IMR-90 (cell line): Measurements from ENCODE around the gene RPP25. TPM values are rescaled to one million over a fixed set of nuclear protein-coding genes. Genes with fewer than 3 reads are reported as not detected.

ENCODE experiments used
- ATAC-seq: fragments of 200-7000 bp; cut with Tn5 transposase; 2 replicates; pipeline ENCODE4 v1.9.1; 2020; ENCODE audit warnings: low read depth, mild to moderate bottlenecking, moderate library complexity
- BruUV-seq: library from RNA; stranded (reverse); fragments of 400-500 nt; replicated peaks from 2 replicates; lab custom pipeline; 2021; lab: Mats Ljungman, UMichigan
- CTCF ChIA-PET: fragments of 300-600 bp; formaldehyde crosslinking; extraction: SDS; loops from one replicate; lab custom pipeline; 2021; ENCODE audit warnings: antibody characterized with exemption; lab: Yijun Ruan, JAX
- POLR2A ChIA-PET: fragments of 300-600 bp; sonication (Branson Sonifier 250); formaldehyde crosslinking; loops from one replicate; lab custom pipeline; 2022; ENCODE audit warnings: antibody characterized with exemption; ENCODE audit not compliant: unreplicated experiment; lab: Charles Lee
- DNase-seq: peaks from one replicate; pipeline ENCODE4 v3.0.0; 2013
- H2AFZ ChIP-seq: replicated peaks from 2 replicates; pipeline ENCODE3; 2013; ENCODE audit warnings: low read length, mild to moderate bottlenecking; ENCODE audit not compliant: poor library complexity
- H2AK5ac ChIP-seq: 2 replicates; pipeline ENCODE4 v1.6.1; 2013; ENCODE audit warnings: low read depth, low read length, inconsistent platforms
- H2AK9ac ChIP-seq: replicated peaks from 2 replicates; pipeline ENCODE3; 2013; ENCODE audit warnings: mild to moderate bottlenecking, low read depth, low read length, moderate library complexity; ENCODE audit not compliant: poor library complexity
- H2BK120ac ChIP-seq: 2 replicates; pipeline ENCODE4 v1.6.1; 2013; ENCODE audit warnings: low read depth, low read length, inconsistent platforms
- H2BK15ac ChIP-seq: 3 replicates; pipeline ENCODE4 v1.6.1; 2013; ENCODE audit warnings: low read depth, low read length, inconsistent platforms
- H2BK20ac ChIP-seq: 2 replicates; pipeline ENCODE4 v1.6.1; 2013; ENCODE audit warnings: low read depth, mild to moderate bottlenecking, inconsistent platforms, low read length, moderate library complexity
- H2BK5ac ChIP-seq: 2 replicates; pipeline ENCODE4 v1.6.1; 2013; ENCODE audit warnings: mild to moderate bottlenecking, low read depth, low read length, inconsistent platforms; ENCODE audit not compliant: poor library complexity, severe bottlenecking
- H3K14ac ChIP-seq: replicated peaks from 2 replicates; pipeline ENCODE4 v1.6.1; 2013; ENCODE audit warnings: low read depth, low read length, inconsistent platforms
- H3K18ac ChIP-seq: 2 replicates; pipeline ENCODE4 v1.6.1; 2013; ENCODE audit warnings: low read depth, low read length, control low read depth
- H3K23ac ChIP-seq: 2 replicates; pipeline ENCODE4 v1.6.1; 2013; ENCODE audit warnings: low read depth, low read length, inconsistent platforms
- H3K27ac ChIP-seq: 2 replicates; pipeline ENCODE4 v1.5.1; 2013; ENCODE audit warnings: mild to moderate bottlenecking, control low read depth, low read length; ENCODE audit not compliant: insufficient read depth
- H3K27me3 ChIP-seq: 2 replicates; pipeline ENCODE4 v1.6.1; 2013; ENCODE audit warnings: low read length; ENCODE audit not compliant: control insufficient read depth, insufficient read depth
- H3K36me3 ChIP-seq: 2 replicates; pipeline ENCODE4 v1.6.1; 2013; ENCODE audit warnings: low read length, mixed read lengths; ENCODE audit not compliant: control insufficient read depth, insufficient read depth
- H3K4ac ChIP-seq: 2 replicates; pipeline ENCODE4 v1.6.1; 2013; ENCODE audit warnings: low read depth, low read length, inconsistent platforms
- H3K4me1 ChIP-seq: 2 replicates; pipeline ENCODE4 v1.6.1; 2013; ENCODE audit warnings: low read length, mixed read lengths; ENCODE audit not compliant: control insufficient read depth, insufficient read depth
- H3K4me2 ChIP-seq: 2 replicates; pipeline ENCODE4 v1.6.1; 2013; ENCODE audit warnings: low read depth, mild to moderate bottlenecking, control low read depth, low read length, moderate library complexity
- H3K4me3 ChIP-seq: 2 replicates; pipeline ENCODE4 v1.5.1; 2013; ENCODE audit warnings: low read depth, mild to moderate bottlenecking, control low read depth, low read length, moderate library complexity; ENCODE audit not compliant: insufficient read depth
- H3K56ac ChIP-seq: 2 replicates; pipeline ENCODE4 v1.6.1; 2013; ENCODE audit warnings: low read length, inconsistent platforms; ENCODE audit not compliant: insufficient read depth; ENCODE audit errors: extremely low read depth
- H3K79me1 ChIP-seq, 2 experiments: 2 replicates each; pipeline ENCODE4 v1.6.1; 2013; ENCODE audit warnings: low read length in 2 of 2, inconsistent platforms in 1 of 2, low read depth in 1 of 2
- H3K9ac ChIP-seq: 2 replicates; pipeline ENCODE4 v1.6.1; 2013; ENCODE audit warnings: low read depth, low read length, control low read depth
- H3K9me1 ChIP-seq: 2 replicates; pipeline ENCODE4 v1.6.1; 2013; ENCODE audit warnings: low read length, inconsistent platforms; ENCODE audit not compliant: insufficient read depth
- H3K9me3 ChIP-seq: 2 replicates; pipeline ENCODE4 v1.6.1; 2013; ENCODE audit warnings: low read length; ENCODE audit not compliant: control insufficient read depth, insufficient read depth
- H4K20me1 ChIP-seq: 2 replicates; pipeline ENCODE4 v1.6.1; 2013; ENCODE audit warnings: low read length, inconsistent platforms; ENCODE audit not compliant: insufficient read depth
- H4K5ac ChIP-seq: 2 replicates; pipeline ENCODE4 v1.6.1; 2013; ENCODE audit warnings: mild to moderate bottlenecking, low read depth, low read length, control low read depth
- H4K8ac ChIP-seq, 2 experiments: 2 replicates each; pipeline ENCODE4 v1.6.1; 2013; ENCODE audit warnings: low read depth in 2 of 2, low read length in 2 of 2, control low read depth in 1 of 2, inconsistent platforms in 1 of 2
- H4K91ac ChIP-seq: 2 replicates; pipeline ENCODE4 v1.6.1; 2013; ENCODE audit warnings: low read depth, low read length, inconsistent platforms; ENCODE audit not compliant: insufficient read depth
- BHLHE40 ChIP-seq: fragments of 150-350 bp; IDR thresholded peaks from 2 replicates; pipeline ENCODE4 v1.6.1; 2016; ENCODE audit warnings: mild to moderate bottlenecking, low read depth, low read length
- CEBPB ChIP-seq: IDR thresholded peaks from 2 replicates; pipeline ENCODE4 v1.6.1; 2012; ENCODE audit warnings: low read depth, low read length, improper control_type of control experiment
- ELK1 ChIP-seq: fragments of 150-350 bp; IDR thresholded peaks from 2 replicates; pipeline ENCODE4 v1.6.1; 2016; ENCODE audit warnings: low read depth, mild to moderate bottlenecking, low read length, moderate library complexity, borderline replicate concordance
- FOS ChIP-seq: fragments of 150-350 bp; IDR thresholded peaks from 2 replicates; pipeline ENCODE4 v1.6.1; 2016; ENCODE audit warnings: low read depth, low read length
- MAFK ChIP-seq: IDR thresholded peaks from 2 replicates; pipeline ENCODE4 v1.6.1; 2012; ENCODE audit warnings: low read depth, low read length, improper control_type of control experiment
- MAZ ChIP-seq: IDR thresholded peaks from 2 replicates; pipeline ENCODE4 v1.6.1; 2012; ENCODE audit warnings: low read depth, mild to moderate bottlenecking, low read length, improper control_type of control experiment, moderate library complexity, borderline replicate concordance
- MXI1 ChIP-seq: IDR thresholded peaks from 2 replicates; pipeline ENCODE4 v1.6.1; 2012; ENCODE audit warnings: low read depth, mild to moderate bottlenecking, low read length, moderate library complexity, borderline replicate concordance
- NFE2L2 ChIP-seq: fragments of 150-350 bp; IDR thresholded peaks from 2 replicates; pipeline ENCODE4 v1.6.1; 2016; ENCODE audit warnings: low read depth, mild to moderate bottlenecking, low read length
- POLR2A ChIP-seq: IDR thresholded peaks from 2 replicates; pipeline ENCODE4 v1.6.1; 2012; ENCODE audit warnings: mild to moderate bottlenecking, low read depth, low read length
- RAD21 ChIP-seq: IDR thresholded peaks from 2 replicates; pipeline ENCODE4 v1.6.1; 2012; ENCODE audit warnings: low read length, improper control_type of control experiment
- RCOR1 ChIP-seq: IDR thresholded peaks from 2 replicates; pipeline ENCODE4 v1.6.1; 2012; ENCODE audit warnings: mild to moderate bottlenecking, low read length, improper control_type of control experiment; ENCODE audit not compliant: insufficient replicate concordance
- SMC3 ChIP-seq: fragments of 150-350 bp; IDR thresholded peaks from 2 replicates; pipeline ENCODE4 v1.6.1; 2016; ENCODE audit warnings: low read depth, mild to moderate bottlenecking, antibody characterized with exemption, low read length, moderate library complexity
- WGBS, 2 experiments: methylation state at CpG; one replicate each; pipeline versions ENCODE4 v1.1.5 to v1.1.7; 2013; ENCODE audit warnings: missing lambda C conversion rate in 2 of 2; ENCODE audit not compliant: insufficient read length in 1 of 2; ENCODE audit errors: extremely low coverage in 2 of 2; 5-methylcytosine and 5-hydroxymethylcytosine counted together
- dilution Hi-C: fragments of 300-500 bp; cut with HindIII; formaldehyde crosslinking; loops from one replicate; pipeline ENCODE4 v1.14.3; 2018; ENCODE audit warnings: low sequenced_read_pairs; ENCODE audit not compliant: unreplicated experiment
- in situ Hi-C: fragments of 300-500 bp; cut with MboI; formaldehyde crosslinking; loops from 3 replicates; pipeline ENCODE4 v1.14.3; 2019; ENCODE audit warnings: low sequenced_read_pairs, inconsistent platforms, mixed read lengths
- intact Hi-C: fragments of 100-400 bp; cut with micrococcal nuclease; formaldehyde crosslinking; loops from 2 replicates; pipeline ENCODE4 v1.10.0; 2022
- polyA plus RNA-seq, 3 experiments: library from polyadenylated mRNA; depleted of rRNA; stranded (reverse); fragments of >200 nt; gene quantifications; 2 replicates each; pipeline ENCODE4 v1.2.3, GENCODE V29; 2012; ENCODE audit warnings: low replicate concordance in 1 of 3
- total RNA-seq: library from RNA; depleted of rRNA; stranded (reverse); fragments of >200 nt; gene quantifications from 2 replicates; pipeline ENCODE4 v1.2.3, GENCODE V29; 2012
- TF ChIP-seq, protein P1 (sequence below): conservative IDR thresholded peaks from 2 replicates; pipeline ENCODE4 v1.5.1; 2012; ENCODE audit warnings: mild to moderate bottlenecking, low read depth, low read length, improper control_type of control experiment
- TF ChIP-seq, protein P2 (sequence below): fragments of 150-350 bp; IDR thresholded peaks from 2 replicates; pipeline ENCODE4 v1.6.1; 2017; ENCODE audit warnings: mild to moderate bottlenecking, antibody characterized with exemption, low read length, low read depth

Gene RPP25
- total and polyA plus RNA-seq, 2 of the 4 experiments (the other 2 are of a cell fraction) = 0.18 to 0.38 TPM

DNA sequence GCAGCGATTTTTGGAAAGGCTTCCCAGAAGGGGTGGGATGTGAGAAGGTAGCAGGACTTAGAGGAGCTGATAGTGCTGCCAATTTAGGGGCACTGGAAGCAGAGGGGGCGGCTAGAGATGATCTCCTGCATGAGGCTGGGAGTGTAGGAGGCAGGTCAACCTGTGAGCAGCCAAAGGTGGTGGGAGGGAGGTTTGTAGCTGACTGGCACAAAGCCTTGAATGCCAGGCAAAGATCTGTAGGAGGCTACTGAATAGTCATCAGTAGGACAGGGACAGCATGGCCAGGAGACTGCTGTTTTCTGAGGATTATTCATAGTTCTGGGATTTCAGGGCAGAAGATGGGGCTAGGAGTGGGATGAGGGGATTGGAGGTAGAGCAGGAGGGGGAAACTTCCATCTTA is 41.0 kb upstream of the RPP25 start:
- 100% methylated on average over 1 of the region's 2 CpGs; no CpG with 5 or more reads in 1 of the 2 experiments for WGBS, 2 experiments
- no peaks in the 10 kb centered on the region; the same call in 1 of the 2 replicates for H4K20me1 ChIP-seq
- no TSS peak for BruUV-seq
- TF ChIP-seq RAD21 (no peak), NFE2L2 (no peak), CEBPB (no peak), RCOR1 (no peak), MAFK (no peak), ELK1 (no peak), POLR2A (no peak), SMC3 (no peak), MXI1 (no peak), FOS (no peak), BHLHE40 (no peak), MAZ (no peak)
- TF ChIP-seq, protein P1, sequence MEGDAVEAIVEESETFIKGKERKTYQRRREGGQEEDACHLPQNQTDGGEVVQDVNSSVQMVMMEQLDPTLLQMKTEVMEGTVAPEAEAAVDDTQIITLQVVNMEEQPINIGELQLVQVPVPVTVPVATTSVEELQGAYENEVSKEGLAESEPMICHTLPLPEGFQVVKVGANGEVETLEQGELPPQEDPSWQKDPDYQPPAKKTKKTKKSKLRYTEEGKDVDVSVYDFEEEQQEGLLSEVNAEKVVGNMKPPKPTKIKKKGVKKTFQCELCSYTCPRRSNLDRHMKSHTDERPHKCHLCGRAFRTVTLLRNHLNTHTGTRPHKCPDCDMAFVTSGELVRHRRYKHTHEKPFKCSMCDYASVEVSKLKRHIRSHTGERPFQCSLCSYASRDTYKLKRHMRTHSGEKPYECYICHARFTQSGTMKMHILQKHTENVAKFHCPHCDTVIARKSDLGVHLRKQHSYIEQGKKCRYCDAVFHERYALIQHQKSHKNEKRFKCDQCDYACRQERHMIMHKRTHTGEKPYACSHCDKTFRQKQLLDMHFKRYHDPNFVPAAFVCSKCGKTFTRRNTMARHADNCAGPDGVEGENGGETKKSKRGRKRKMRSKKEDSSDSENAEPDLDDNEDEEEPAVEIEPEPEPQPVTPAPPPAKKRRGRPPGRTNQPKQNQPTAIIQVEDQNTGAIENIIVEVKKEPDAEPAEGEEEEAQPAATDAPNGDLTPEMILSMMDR = no peak
- TF ChIP-seq, protein P2, sequence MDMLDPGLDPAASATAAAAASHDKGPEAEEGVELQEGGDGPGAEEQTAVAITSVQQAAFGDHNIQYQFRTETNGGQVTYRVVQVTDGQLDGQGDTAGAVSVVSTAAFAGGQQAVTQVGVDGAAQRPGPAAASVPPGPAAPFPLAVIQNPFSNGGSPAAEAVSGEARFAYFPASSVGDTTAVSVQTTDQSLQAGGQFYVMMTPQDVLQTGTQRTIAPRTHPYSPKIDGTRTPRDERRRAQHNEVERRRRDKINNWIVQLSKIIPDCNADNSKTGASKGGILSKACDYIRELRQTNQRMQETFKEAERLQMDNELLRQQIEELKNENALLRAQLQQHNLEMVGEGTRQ = no peak
- no peak overlapping the region for H2AK5ac ChIP-seq
- dilution Hi-C loops (no loop called here), intact Hi-C loops (no loop called here), in situ Hi-C loops (no loop called here)
- no peaks in the 10 kb centered on the region for H3K4me1 ChIP-seq
- ATAC-seq = no peak
- H3K4ac ChIP-seq = no peak overlapping the region
- no peaks in the 10 kb centered on the region for H3K79me1 ChIP-seq
- no peak overlapping the region for H3K9ac ChIP-seq
- no peak overlapping the region for H4K5ac ChIP-seq
- CTCF ChIA-PET = no interaction called here
- no peak overlapping the region for H2BK20ac ChIP-seq
- H2BK5ac ChIP-seq = no peak overlapping the region
- no peak for DNase-seq
- no peak overlapping the region for H3K4me3 ChIP-seq
- no peak overlapping the region for H3K14ac ChIP-seq
- POLR2A ChIA-PET = interaction anchor here (0.5 kb wide), 1 partner anchor 9 kb away, joined by 4 read pairs; no protein-coding TSS in a partner anchor
- no peak overlapping the region for H4K91ac ChIP-seq
- peaks cover 4% of the 10 kb centered on the region; the same call in 1 of the 2 replicates for H3K9me3 ChIP-seq
- peaks cover 28% of the 10 kb centered on the region for H3K27me3 ChIP-seq
- H3K4me2 ChIP-seq = no peak overlapping the region
- no peak overlapping the region for H3K27ac ChIP-seq
- no peak overlapping the region for H4K8ac ChIP-seq
- H3K56ac ChIP-seq = no peak overlapping the region
- H2BK15ac ChIP-seq = no peak overlapping the region
- no peak overlapping the region for H2AK9ac ChIP-seq
- no peaks in the 10 kb centered on the region for H3K9me1 ChIP-seq
- H2BK120ac ChIP-seq = no peak overlapping the region
- H3K23ac ChIP-seq = no peak overlapping the region
- H3K36me3 ChIP-seq = no peaks in the 10 kb centered on the region
- no peak overlapping the region for H2AFZ ChIP-seq
- H3K18ac ChIP-seq = no peak overlapping the region
